AG09309 (cell line): ENCODE measurements around the gene FGF21.

ENCODE experiments used
- DNase-seq: peaks from one replicate; pipeline ENCODE4 v3.0.0-alpha.2; 2010; ENCODE audit warnings: low read depth
- H3K4me3 ChIP-seq: 2 replicates; pipeline ENCODE4 v1.5.1; 2011; ENCODE audit warnings: mild to moderate bottlenecking, low read depth, low read length, moderate library complexity; ENCODE audit not compliant: control insufficient read depth
- CTCF ChIP-seq: IDR thresholded peaks from 2 replicates; pipeline ENCODE4 v1.5.1; 2011; ENCODE audit warnings: mild to moderate bottlenecking, low read depth, low read length, inconsistent platforms; ENCODE audit not compliant: insufficient read depth, control insufficient read depth; ENCODE audit errors: missing control alignments

Gene FGF21

GRCh38 chr19:48734625-48735024, 20.7 kb upstream of the FGF21 start:
- no peak for TF ChIP-seq CTCF
- no peak for DNase-seq
- H3K4me3 ChIP-seq, result no peak overlapping the region

GRCh38 chr19:48735031-48735615, 20.2 kb upstream of the FGF21 start:
- no peak overlapping the region for H3K4me3 ChIP-seq
- TF ChIP-seq CTCF, result no peak
- DNase-seq, result no peak

- TF ChIP-seq CTCF, result no peak
- H3K4me3 ChIP-seq, result no peak overlapping the region
Observed at GRCh38 chr19:48737360-48737998, 17.8 kb upstream of the FGF21 start.

GRCh38 chr19:48738557-48739403, 16.5 kb upstream of the FGF21 start:
- no peak overlapping the region for H3K4me3 ChIP-seq
- DNase-seq, result no peak

More at GRCh38 chr19:48737360-48737998, 17.8 kb upstream of the FGF21 start:
- no peak for DNase-seq

GRCh38 chr19:48739404-48740163, 15.7 kb upstream of the FGF21 start:
- H3K4me3 ChIP-seq, result no peak overlapping the region
- DNase-seq, result no peak
- no peak for TF ChIP-seq CTCF

More at GRCh38 chr19:48738557-48739403, 16.5 kb upstream of the FGF21 start:
- TF ChIP-seq CTCF, result peak; percentile 15
